Body of pancreas (tissue), 4 donors: ENCODE measurements around the gene DDA1.

ENCODE experiments used
- CTCF ChIP-seq, 7 experiments: fragments of 450-650 bp in 4 of 7; fragments of 200-600 bp in 3 of 7; sonication (generic) in 3 of 7; IDR thresholded peaks; one replicate each; pipeline ENCODE4 v1.5.1; 2016 to 2019; ENCODE audit warnings: antibody characterized with exemption in 7 of 7
- POLR2A ChIP-seq, 3 donors: fragments of 450-650 bp; IDR thresholded peaks; one replicate each; pipeline ENCODE4 v1.6.1; 2016; ENCODE audit warnings: antibody characterized with exemption in 3 of 3, mild to moderate bottlenecking in 2 of 3

DNA sequence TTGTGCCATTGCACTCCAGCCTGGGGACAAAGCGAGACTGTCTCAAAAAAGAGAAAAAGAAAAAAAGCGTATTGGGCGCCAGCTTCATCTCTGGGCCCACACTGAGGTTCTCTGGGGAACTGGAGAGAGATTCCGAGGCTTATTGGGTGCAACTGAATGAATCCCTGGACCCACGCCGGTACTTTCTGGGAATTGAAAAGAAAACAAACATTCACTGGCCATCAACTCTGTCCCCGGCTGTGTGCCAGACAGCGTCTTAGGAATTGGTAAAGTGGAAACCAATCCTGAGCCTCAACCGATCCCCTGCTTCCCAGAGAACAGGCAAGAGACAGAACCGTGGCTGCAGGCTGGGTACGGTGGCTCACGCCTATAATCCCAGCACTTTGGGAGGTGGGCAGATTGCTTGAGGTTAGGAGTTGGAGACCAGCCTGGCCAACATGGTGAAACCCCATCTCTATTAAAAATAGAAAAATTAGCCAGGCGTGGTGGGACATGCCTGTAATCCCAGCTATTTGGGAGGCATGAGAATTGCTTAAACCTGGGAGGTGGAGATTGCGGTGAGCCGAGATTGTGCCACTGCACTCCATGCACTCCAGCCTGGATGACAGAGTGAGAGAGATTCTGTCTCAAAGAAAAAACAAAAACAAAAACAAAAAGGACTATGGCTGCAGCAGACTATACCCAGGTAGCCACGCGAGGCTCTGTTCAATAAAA, 16.7 kb downstream of the DDA1 start:
- TF ChIP-seq CTCF (IDR thresholded peaks at IDR 0.05) (no peak), POLR2A (IDR thresholded peaks at IDR 0.05) (no peak)
